ENCODE results near the gene DDO. TPM values are rescaled to one million over a fixed set of nuclear protein-coding genes. Genes with fewer than 3 reads are reported as not detected.

The DDO gene
- total RNA-seq, 1 donor from 2014 or later, result not detected

GRCh38 chr6:110410511-110410910, 4.9 kb downstream of the DDO start:
- no peak overlapping the region for H3K4me3 Mint-ChIP-seq
- no peak for DNase-seq (ENCODE audit: low read depth, low spot score)
- H3K9me3 Mint-ChIP-seq, result no peaks in the 10 kb centered on the region
- no peaks in the 10 kb centered on the region for H3K4me1 Mint-ChIP-seq
- no peak for TF ChIP-seq CTCF (conservative IDR thresholded peaks at IDR 0.05)
- no peaks in the 10 kb centered on the region for H3K36me3 Mint-ChIP-seq (ENCODE audit: low read depth)
- no peak overlapping the region for H3K27ac Mint-ChIP-seq (ENCODE audit: unreplicated experiment)
- H3K27me3 Mint-ChIP-seq (ENCODE audit: low read depth), result no peaks in the 10 kb centered on the region

GRCh38 chr6:110409794-110410193, 5.6 kb downstream of the DDO start:
- TF ChIP-seq CTCF (conservative IDR thresholded peaks at IDR 0.05), result no peak
- Mint-ChIP-seq H3K4me1 (no peaks in the 10 kb centered on the region), H3K9me3 (no peaks in the 10 kb centered on the region), H3K27me3 (ENCODE audit: low read depth) (no peaks in the 10 kb centered on the region), H3K27ac (ENCODE audit: unreplicated experiment) (no peak overlapping the region), H3K36me3 (ENCODE audit: low read depth) (no peaks in the 10 kb centered on the region), H3K4me3 (no peak overlapping the region)
- DNase-seq (ENCODE audit: low read depth, low spot score), result no peak

GRCh38 chr6:110408901-110409300, 6.5 kb downstream of the DDO start:
- H3K4me3 Mint-ChIP-seq, result no peak overlapping the region
- H3K27me3 Mint-ChIP-seq (ENCODE audit: low read depth), result no peaks in the 10 kb centered on the region
- DNase-seq (ENCODE audit: low read depth, low spot score), result no peak
- H3K36me3 Mint-ChIP-seq (ENCODE audit: low read depth), result no peaks in the 10 kb centered on the region
- H3K27ac Mint-ChIP-seq (ENCODE audit: unreplicated experiment), result no peak overlapping the region
- TF ChIP-seq CTCF (conservative IDR thresholded peaks at IDR 0.05), result no peak
- H3K4me1 Mint-ChIP-seq, result no peaks in the 10 kb centered on the region
- no peaks in the 10 kb centered on the region for H3K9me3 Mint-ChIP-seq

- TF ChIP-seq CTCF (conservative IDR thresholded peaks at IDR 0.05), result no peak
- Mint-ChIP-seq H3K9me3 (no peaks in the 10 kb centered on the region), H3K27me3 (ENCODE audit: low read depth) (no peaks in the 10 kb centered on the region), H3K4me1 (no peaks in the 10 kb centered on the region), H3K27ac (ENCODE audit: unreplicated experiment) (no peak overlapping the region), H3K4me3 (no peak overlapping the region), H3K36me3 (ENCODE audit: low read depth) (no peaks in the 10 kb centered on the region)
- no peak for DNase-seq (ENCODE audit: low read depth, low spot score)
Measured at GRCh38 chr6:110404607-110405006, 10.8 kb downstream of the DDO start.

- H3K4me3 Mint-ChIP-seq, result no peak overlapping the region
- H3K36me3 Mint-ChIP-seq (ENCODE audit: low read depth), result no peaks in the 10 kb centered on the region
- no peaks in the 10 kb centered on the region for H3K27me3 Mint-ChIP-seq (ENCODE audit: low read depth)
- DNase-seq (ENCODE audit: low read depth, low spot score), result no peak
- TF ChIP-seq CTCF (conservative IDR thresholded peaks at IDR 0.05), result no peak
- no peak overlapping the region for H3K27ac Mint-ChIP-seq (ENCODE audit: unreplicated experiment)
- no peaks in the 10 kb centered on the region for H3K9me3 Mint-ChIP-seq
- no peaks in the 10 kb centered on the region for H3K4me1 Mint-ChIP-seq
Measured at GRCh38 chr6:110401585-110402176, 13.7 kb downstream of the DDO start.

Data from neural crest cell (in vitro differentiated cells).